ENCODE data around the gene CERKL. TPM values are rescaled to one million over a fixed set of nuclear protein-coding genes. Genes with fewer than 3 reads are reported as not detected.

CERKL gene
- total RNA-seq, 1 experiment from 2014 or later = not detected

- no peak for DNase-seq (ENCODE audit: extremely low read depth, low read depth)
Observed at GRCh38 chr2:181526014-181526413, 130.9 kb downstream of the CERKL start.

GRCh38 chr2:181523756-181524155 lies 133.1 kb downstream of the CERKL start:
- DNase-seq (ENCODE audit: extremely low read depth, low read depth) = no peak

- DNase-seq (ENCODE audit: extremely low read depth, low read depth) = no peak
Observed at GRCh38 chr2:181520253-181520652, 136.7 kb downstream of the CERKL start.

GRCh38 chr2:181517685-181518301 lies 139.1 kb downstream of the CERKL start:
- DNase-seq (ENCODE audit: extremely low read depth, low read depth) = no peak

GRCh38 chr2:181516992-181517391 lies 139.9 kb downstream of the CERKL start:
- DNase-seq (ENCODE audit: extremely low read depth, low read depth) = no peak

GRCh38 chr2:181515719-181516118 lies 141.2 kb downstream of the CERKL start:
- DNase-seq (ENCODE audit: extremely low read depth, low read depth) = no peak

GRCh38 chr2:181500201-181500600 lies 156.7 kb downstream of the CERKL start:
- DNase-seq (ENCODE audit: extremely low read depth, low read depth) = no peak

GRCh38 chr2:181499231-181499630 lies 157.7 kb downstream of the CERKL start:
- DNase-seq (ENCODE audit: extremely low read depth, low read depth) = no peak

Other genes with a start within 250 kb of the CERKL start
- 0.07 TPM in 1 of 2 replicates, not detected in the other for gene ITGA4, start 199.7 kb downstream of the CERKL start, total RNA-seq (2014; rRNA removed; shearing (Covaris generic))
- not detected in 2 replicates for gene NEUROD1, start 23.4 kb upstream of the CERKL start, total RNA-seq (2014; rRNA removed; shearing (Covaris generic))
- gene ITPRID2, start 234.6 kb upstream of the CERKL start, total RNA-seq (2014; rRNA removed; shearing (Covaris generic)) = 146 and 168 TPM in 2 replicates

Measured in NCI-H460 (cell line).